Stimulated activated CD4-positive, alpha-beta T cell treated with anti-CD3 and anti-CD28 coated beads, Interleukin-15, amount 100 ng/mL, for 24 hours (primary cell): ENCODE measurements around the gene LTB.

ENCODE experiments used
- DNase-seq: peaks from one replicate; pipeline ENCODE4 v3.0.0-alpha.2; 2020

Gene LTB

GRCh38 chr6:31575335-31575901 is 6.8 kb downstream of the LTB start, which contains the start of gene TNF:
TSS of gene TNF (plus strand) at chr6:31575565. CDS start at chr6:31575742, 177 bp downstream.
- peak; percentile 96 for DNase-seq

- DNase-seq, result peak; percentile 82
Observed at GRCh38 chr6:31574106-31575061, 7.8 kb downstream of the LTB start.

GRCh38 chr6:31573239-31574105 is 8.8 kb downstream of the LTB start:
- DNase-seq, result peak; percentile 44

- DNase-seq, result peak; percentile 91
Observed at GRCh38 chr6:31572041-31572911, 9.9 kb downstream of the LTB start, which contains the start of gene LTA. TSS of gene LTA (plus strand) at chr6:31572289. CDS start at chr6:31572743, 454 bp downstream.

- DNase-seq, result no peak
Observed at GRCh38 chr6:31569861-31570536, 12.2 kb downstream of the LTB start.

GRCh38 chr6:31568537-31568961 is 13.7 kb downstream of the LTB start:
- DNase-seq, result peak; percentile 81

GRCh38 chr6:31567531-31568370 is 14.5 kb downstream of the LTB start:
- DNase-seq, result peak; percentile 55

GRCh38 chr6:31560697-31561058 is 21.5 kb downstream of the LTB start:
- no peak for DNase-seq

GRCh38 chr6:31559958-31560696 is 22.1 kb downstream of the LTB start:
- peak; percentile 74 for DNase-seq

- no peak for DNase-seq
Observed at GRCh38 chr6:31559606-31559957, 22.6 kb downstream of the LTB start.

- peak; percentile 87 for DNase-seq
Observed at GRCh38 chr6:31558631-31559500, 23.4 kb downstream of the LTB start.

GRCh38 chr6:31558318-31558625 is 24.0 kb downstream of the LTB start:
- no peak for DNase-seq

GRCh38 chr6:31557443-31558317 is 24.5 kb downstream of the LTB start:
- no peak for DNase-seq

- DNase-seq, result no peak
Observed at GRCh38 chr6:31556307-31556706, 25.9 kb downstream of the LTB start.

GRCh38 chr6:31551371-31551770 is 30.9 kb downstream of the LTB start:
- peak; percentile 74 for DNase-seq

- DNase-seq, result no peak
Observed at GRCh38 chr6:31548544-31548873, 33.7 kb downstream of the LTB start.

- no peak for DNase-seq
Observed at GRCh38 chr6:31547727-31548543, 34.3 kb downstream of the LTB start.
